Mucosa of rectum (tissue), 2 donors: ENCODE data around the gene BEST4.

ENCODE experiments used
- H3K27ac ChIP-seq, 2 donors: one replicate each; pipeline ENCODE4 v1.7.0; 2013; ENCODE audit warnings: inconsistent platforms in 2 of 2, low read depth in 2 of 2, low read length in 2 of 2
- H3K27me3 ChIP-seq, 2 donors: one replicate each; pipeline ENCODE4 v1.7.0; 2013; ENCODE audit warnings: low read length in 2 of 2; ENCODE audit not compliant: control insufficient read depth in 2 of 2, insufficient read depth in 2 of 2
- H3K36me3 ChIP-seq, 2 donors: one replicate each; pipeline ENCODE4 v1.7.0; 2013; ENCODE audit warnings: low read length in 2 of 2; ENCODE audit not compliant: control insufficient read depth in 2 of 2, insufficient read depth in 2 of 2
- H3K4me1 ChIP-seq, 2 donors: one replicate each; pipeline ENCODE4 v1.7.0; 2013; ENCODE audit warnings: low read length in 2 of 2, mild to moderate bottlenecking in 1 of 2; ENCODE audit not compliant: control insufficient read depth in 2 of 2, insufficient read depth in 2 of 2
- H3K4me3 ChIP-seq, 2 donors: one replicate each; pipeline ENCODE4 v1.7.0; 2013; ENCODE audit warnings: low read length in 2 of 2
- H3K9ac ChIP-seq, 2 donors: one replicate each; pipeline ENCODE4 v1.7.0; 2013; ENCODE audit warnings: low read length in 2 of 2, low read depth in 1 of 2, mild to moderate bottlenecking in 1 of 2
- H3K9me3 ChIP-seq, 2 donors: one replicate each; pipeline ENCODE4 v1.7.0; 2013; ENCODE audit warnings: low read length in 2 of 2; ENCODE audit not compliant: control insufficient read depth in 2 of 2
- donor health status: healthy.
- donor health status: Normal muscosa, but diverticular disease.

Gene BEST4

DNA sequence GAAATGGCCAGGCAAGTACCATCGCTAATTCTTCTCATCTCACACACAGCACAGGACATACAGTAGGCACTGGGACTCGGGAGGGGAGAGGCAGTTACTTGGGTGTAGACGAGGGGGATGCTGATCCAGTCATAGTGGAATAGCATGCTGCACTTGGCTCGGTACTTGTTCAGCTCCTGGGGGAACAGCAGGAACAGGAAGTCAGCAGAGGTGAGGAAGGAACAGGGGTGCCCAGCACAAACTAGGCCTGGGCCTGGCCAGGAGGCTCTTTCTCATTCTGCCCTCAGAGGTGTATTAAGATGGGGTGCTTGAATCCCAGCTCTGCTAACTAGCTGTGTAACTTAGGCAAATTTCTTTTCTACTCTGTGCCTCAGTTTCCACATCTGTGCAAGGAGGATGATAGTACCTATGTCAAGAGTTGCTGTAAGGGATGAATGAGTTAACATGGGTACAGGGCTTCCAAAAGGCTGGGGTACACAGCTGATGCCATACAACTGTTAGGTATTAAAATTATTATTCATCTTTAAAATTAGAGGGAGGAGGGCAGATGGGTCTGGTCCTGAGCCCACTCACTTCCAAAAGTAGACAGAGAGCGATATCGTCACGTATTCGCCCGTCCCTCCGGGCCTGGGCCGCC is 2.4 kb downstream of the BEST4 start:
- no peak overlapping the region for H3K27ac ChIP-seq
- no peaks in the 10 kb centered on the region for H3K9me3 ChIP-seq
- peak overlapping the region; percentile 35 to 65 for H3K9ac ChIP-seq
- no peaks in the 10 kb centered on the region for H3K27me3 ChIP-seq
- H3K4me1 ChIP-seq: peaks cover 18 to 21% of the 10 kb centered on the region in 2 donors
- H3K4me3 ChIP-seq: peak overlapping the region; percentile 56 to 70
- peaks cover 7% of the 10 kb centered on the region in 2 donors for H3K36me3 ChIP-seq

DNA sequence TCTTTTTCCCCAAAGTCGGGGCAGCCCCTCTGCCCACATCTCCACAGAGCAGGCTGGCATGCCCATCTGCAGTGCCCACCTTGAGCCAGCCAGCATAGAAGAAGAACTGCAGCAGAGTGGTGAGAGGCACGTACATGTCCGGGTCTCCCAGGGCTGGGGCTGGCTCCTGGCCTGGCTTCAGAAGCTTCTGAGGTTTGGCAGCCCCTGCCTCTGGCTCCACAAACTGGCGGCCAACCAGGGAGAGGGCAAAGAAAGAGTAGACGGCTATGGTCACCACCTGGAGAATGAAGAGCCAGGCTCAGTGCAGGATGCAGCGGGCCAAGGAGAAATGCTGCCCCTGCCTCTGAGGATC is 3.0 kb downstream of the BEST4 start:
- Histone ChIP-seq H3K4me3 (no peak overlapping the region), H3K9ac (no peak overlapping the region), H3K27ac (no peak overlapping the region), H3K4me1 (peaks cover 18 to 21% of the 10 kb centered on the region in 2 donors), H3K9me3 (no peaks in the 10 kb centered on the region), H3K36me3 (peaks cover 10 to 13% of the 10 kb centered on the region in 2 donors), H3K27me3 (no peaks in the 10 kb centered on the region)

DNA sequence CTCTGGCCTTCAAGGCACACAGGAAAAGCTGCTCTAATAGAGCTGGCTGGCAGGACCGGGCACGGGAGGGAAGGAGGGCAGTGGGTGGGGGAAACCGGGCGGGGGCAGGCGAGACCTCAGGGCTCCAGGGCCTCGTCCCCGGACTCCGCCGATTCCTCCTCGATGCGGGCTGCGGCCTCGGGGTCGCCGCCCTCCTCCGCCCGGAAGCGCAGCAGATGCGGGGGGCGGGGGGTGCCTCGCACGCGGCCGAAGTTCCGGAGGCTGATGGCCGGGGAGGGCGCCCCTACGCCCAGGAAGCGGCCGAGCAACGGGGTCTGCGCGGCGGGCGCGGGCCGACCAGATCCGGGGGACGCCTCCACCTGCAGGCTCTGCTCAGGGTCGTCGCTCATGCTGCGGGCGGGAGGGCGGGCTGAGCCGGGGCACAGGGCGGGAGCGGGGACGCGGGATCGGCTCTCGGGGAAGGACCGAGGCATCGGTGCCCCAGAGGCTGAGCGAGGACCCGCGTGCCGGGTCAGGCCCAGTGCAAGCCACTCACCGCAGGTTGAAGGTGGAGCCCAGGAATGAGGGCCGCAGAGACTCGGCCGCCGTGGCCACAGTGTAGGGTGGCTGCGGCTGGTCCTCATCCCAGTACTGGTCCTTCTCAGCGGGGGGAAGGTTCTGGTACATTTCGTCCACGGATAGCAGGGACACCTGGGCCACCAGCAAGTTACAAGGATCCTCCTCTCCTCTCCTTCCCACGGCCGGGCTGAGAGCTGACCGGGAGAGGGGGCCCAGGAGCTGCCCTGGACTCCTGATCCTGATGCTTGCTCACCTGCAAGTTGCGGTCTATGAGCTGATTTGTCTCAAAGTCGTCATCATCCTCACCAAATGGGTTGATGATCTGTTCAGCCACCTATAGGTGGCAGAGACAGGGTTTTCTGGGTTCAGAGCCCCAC is 3.6 kb downstream of the BEST4 start:
- Histone ChIP-seq H3K27me3 (no peaks in the 10 kb centered on the region), H3K9ac (peak overlapping the region; percentile 57 to 72), H3K4me1 (peaks cover 18 to 21% of the 10 kb centered on the region in 2 donors), H3K36me3 (peaks cover 10 to 13% of the 10 kb centered on the region in 2 donors), H3K4me3 (peak overlapping the region; percentile 44 to 59), H3K27ac (no peak overlapping the region), H3K9me3 (no peaks in the 10 kb centered on the region)

DNA sequence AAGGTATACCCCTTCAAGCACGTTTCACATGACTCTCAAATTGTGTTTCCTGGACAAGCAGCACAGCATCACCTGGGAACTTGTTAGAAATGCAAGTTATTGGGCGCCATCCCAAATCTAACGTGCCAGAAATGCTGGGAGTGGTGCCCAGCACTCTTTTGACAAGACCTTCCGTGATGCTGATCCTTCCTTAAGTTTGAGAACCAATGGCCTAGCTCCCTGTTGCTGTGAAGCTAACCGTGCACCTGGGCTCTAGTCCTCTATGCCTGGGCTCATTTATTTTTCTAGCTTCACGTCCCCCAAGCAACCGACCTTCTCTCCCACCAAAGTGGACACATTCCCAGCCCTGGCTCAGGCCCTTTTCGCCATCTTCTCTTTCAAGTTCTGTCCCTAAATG is 4.3 kb downstream of the BEST4 start:
- Histone ChIP-seq H3K27me3 (no peaks in the 10 kb centered on the region), H3K4me3 (peak overlapping the region; percentile 44 to 54), H3K36me3 (peaks cover 12 to 19% of the 10 kb centered on the region in 2 donors), H3K4me1 (peaks cover 18 to 21% of the 10 kb centered on the region in 2 donors), H3K9ac (peak overlapping the region; percentile 57 to 72), H3K9me3 (no peaks in the 10 kb centered on the region), H3K27ac (no peak overlapping the region)

DNA sequence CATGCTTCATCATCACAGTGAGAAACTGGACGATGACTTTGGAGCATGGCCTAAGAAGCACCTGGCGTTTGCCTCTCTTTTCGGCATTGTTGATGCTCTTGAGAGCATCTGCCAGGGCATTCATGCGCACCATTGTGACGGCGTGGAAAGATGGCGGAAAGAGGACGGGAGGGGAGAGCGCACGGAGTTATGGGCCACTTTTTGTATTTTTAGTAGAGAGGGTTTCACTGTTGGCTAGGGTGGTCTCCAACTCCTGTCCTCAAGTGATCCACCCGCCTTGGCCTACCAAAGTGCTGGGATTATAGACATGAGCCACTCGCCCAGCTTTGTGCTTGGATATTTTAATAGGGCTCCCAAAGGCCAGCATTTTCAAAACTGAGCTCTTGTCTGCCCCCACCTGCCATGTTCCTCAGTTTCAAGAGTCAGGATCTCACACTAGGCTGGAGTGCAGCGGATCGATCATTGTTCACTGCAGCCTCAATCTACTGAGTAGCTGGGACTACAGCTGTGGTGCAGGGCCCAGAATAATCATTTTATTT is 7.3 kb downstream of the BEST4 start:
- H3K36me3 ChIP-seq: peaks cover 27 to 39% of the 10 kb centered on the region in 2 donors
- H3K4me1 ChIP-seq: peaks cover 17 to 26% of the 10 kb centered on the region in 2 donors
- no peaks in the 10 kb centered on the region for H3K27me3 ChIP-seq
- no peak overlapping the region for H3K27ac ChIP-seq
- no peaks in the 10 kb centered on the region for H3K9me3 ChIP-seq
- H3K4me3 ChIP-seq: no peak overlapping the region
- H3K9ac ChIP-seq: no peak overlapping the region

DNA sequence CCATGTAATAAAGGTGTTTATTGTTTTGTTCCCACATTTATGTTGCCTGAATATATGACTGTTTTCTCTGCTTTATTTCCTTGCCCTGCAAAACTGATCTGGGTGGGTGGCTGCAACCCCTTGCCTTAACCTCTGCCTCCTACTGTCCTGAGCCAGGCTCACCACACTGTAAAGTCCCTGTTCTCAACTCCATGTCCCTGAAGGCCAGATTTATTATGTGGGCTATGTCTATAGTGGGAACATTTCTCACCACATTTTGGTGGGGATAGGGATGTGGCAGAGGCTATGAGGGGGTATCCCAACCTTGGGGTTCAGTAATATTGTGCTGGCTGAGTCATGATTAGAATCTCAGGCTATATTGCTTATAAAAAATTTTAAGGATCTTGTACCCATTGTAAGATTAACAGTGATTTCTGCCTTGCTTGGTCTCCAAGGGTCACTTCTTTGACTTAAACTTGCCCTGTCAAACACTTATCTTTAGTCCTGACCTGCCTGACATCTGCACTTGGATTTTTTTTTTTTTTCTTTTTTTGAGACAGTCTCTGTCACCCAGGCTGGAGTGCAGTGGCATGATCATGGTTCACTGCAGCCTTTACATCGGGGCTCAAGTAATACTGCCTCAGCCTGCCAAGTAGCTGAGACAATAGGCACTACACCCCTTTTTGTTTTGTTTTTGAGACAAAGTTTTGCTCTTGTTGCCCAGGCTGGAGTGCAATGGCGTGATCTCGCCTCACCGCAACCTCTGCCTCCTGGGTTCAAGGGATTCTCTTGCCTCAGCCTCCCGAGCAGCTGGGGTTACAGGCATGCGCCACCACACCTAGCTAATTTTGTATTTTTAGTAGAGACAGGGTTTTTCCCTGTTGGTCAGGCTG is 9.0 kb downstream of the BEST4 start:
- Histone ChIP-seq H3K36me3 (peaks cover 27 to 39% of the 10 kb centered on the region in 2 donors), H3K27ac (no peak overlapping the region), H3K27me3 (no peaks in the 10 kb centered on the region), H3K9me3 (no peaks in the 10 kb centered on the region), H3K4me1 (peaks cover 16 to 17% of the 10 kb centered on the region in 2 donors), H3K4me3 (no peak overlapping the region), H3K9ac (no peak overlapping the region)

DNA sequence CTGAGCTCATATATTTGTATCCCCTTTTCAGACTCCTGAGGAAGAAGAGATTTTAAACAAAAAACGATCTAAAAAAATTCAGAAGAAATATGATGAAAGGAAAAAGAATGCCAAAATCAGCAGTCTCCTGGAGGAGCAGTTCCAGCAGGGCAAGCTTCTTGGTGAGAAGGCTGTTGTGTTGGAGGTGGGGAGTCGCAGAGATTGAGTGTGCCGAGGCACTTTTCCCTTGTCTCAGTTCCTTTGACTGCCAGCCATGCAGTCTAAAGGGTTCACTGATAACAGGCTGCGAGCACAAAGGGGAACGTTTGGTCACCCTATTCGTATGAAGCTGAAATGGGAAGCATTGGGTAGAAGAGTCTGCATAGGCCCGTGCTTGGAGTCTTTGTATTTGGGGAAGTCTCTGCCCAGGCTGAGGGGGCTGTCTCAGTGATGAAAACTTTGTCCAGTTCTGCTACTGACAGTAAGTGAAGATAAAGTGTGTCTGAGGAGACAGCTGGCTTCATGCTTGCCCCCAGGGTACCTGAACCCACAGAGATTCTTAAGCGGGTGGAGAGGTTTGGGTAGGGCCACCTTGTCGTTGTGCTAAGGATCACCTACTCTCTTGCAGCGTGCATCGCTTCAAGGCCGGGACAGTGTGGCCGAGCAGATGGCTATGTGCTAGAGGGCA is 9.9 kb downstream of the BEST4 start:
- no peak overlapping the region for H3K27ac ChIP-seq
- H3K36me3 ChIP-seq: peaks cover 27 to 39% of the 10 kb centered on the region in 2 donors

DNA sequence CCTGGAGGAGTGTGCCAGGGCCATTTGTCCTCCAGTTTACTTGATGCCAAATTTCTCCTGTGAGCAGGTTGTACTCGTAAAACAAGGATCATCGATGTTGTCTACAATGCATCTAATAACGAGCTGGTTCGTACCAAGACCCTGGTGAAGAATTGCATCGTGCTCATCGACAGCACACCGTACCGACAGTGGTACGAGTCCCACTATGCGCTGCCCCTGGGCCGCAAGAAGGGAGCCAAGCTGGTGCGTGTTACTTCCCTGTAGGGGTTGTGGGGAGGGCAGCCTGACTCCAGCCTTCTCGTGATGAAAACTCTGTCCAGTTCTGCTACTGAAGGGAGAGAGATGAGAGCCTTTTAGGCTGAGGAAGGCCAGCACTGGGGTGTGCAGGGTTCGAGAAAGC is 10.4 kb downstream of the BEST4 start:
- Histone ChIP-seq H3K27me3 (no peaks in the 10 kb centered on the region), H3K27ac (no peak overlapping the region), H3K36me3 (peaks cover 27 to 39% of the 10 kb centered on the region in 2 donors), H3K9me3 (no peaks in the 10 kb centered on the region), H3K4me1 (peaks cover 13 to 16% of the 10 kb centered on the region in 2 donors), H3K4me3 (peak overlapping the region in 1 of 2 donors; percentile 82), H3K9ac (peak overlapping the region in 1 of 2 donors; percentile 34)

More for the DNA sequence above, 9.9 kb downstream of the BEST4 start:
- Histone ChIP-seq H3K9ac (no peak overlapping the region), H3K4me1 (peaks cover 13 to 16% of the 10 kb centered on the region in 2 donors), H3K4me3 (no peak overlapping the region), H3K27me3 (no peaks in the 10 kb centered on the region), H3K9me3 (no peaks in the 10 kb centered on the region)

DNA sequence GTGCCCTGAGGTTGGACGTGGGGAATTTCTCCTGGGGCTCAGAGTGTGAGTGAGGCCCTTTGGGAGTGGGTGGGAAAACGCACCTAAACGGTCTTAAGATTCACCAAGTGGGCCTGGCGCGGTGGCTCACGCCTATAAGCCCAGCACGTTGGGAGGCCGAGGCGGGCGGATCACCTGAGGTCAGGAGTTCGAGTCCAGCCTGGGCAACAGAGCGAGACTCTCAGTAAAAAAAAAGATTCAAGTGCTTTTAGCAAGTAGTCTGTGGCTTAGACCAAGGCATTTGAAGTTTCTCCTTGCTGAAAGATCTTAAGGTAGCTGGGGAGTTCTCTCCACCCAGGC is 11.3 kb downstream of the BEST4 start:
- peak overlapping the region; percentile 97 for H3K27ac ChIP-seq
- H3K9ac ChIP-seq: peak overlapping the region; percentile 83 to 98
- peak overlapping the region; percentile 82 to 97 for H3K4me3 ChIP-seq
- peaks cover 13 to 16% of the 10 kb centered on the region in 2 donors for H3K4me1 ChIP-seq
- peaks cover 27 to 39% of the 10 kb centered on the region in 2 donors for H3K36me3 ChIP-seq
- H3K27me3 ChIP-seq: no peaks in the 10 kb centered on the region
- H3K9me3 ChIP-seq: no peaks in the 10 kb centered on the region
